Right lung (tissue), 5 donors: ENCODE measurements around the gene FADS1. TPM values are rescaled to one million over a fixed set of nuclear protein-coding genes. Genes with fewer than 3 reads are reported as not detected.

Source experiments
- DNase-seq, 2 donors: peaks; one replicate each; pipeline ENCODE4 v3.0.0-alpha.2; 2013
- polyA plus RNA-seq, 5 donors: library from polyadenylated mRNA; unstranded; fragments of 120-200 nt; gene quantifications; one replicate each; pipeline versions ENCODE4 v1.2.1 to v1.2.3, GENCODE V29; 2013; ENCODE audit warnings: inconsistent platforms in 1 of 5, low replicate concordance in 1 of 5; ENCODE audit not compliant: insufficient read length in 5 of 5, insufficient read depth in 1 of 5

FADS1 gene
- polyA plus RNA-seq, 5 donors, result 23.0 to 36.2 (median 29.4) TPM

GRCh38 chr11:61779666-61780525 lies 36.9 kb downstream of the FADS1 start:
- DNase-seq, result no peak

DNA sequence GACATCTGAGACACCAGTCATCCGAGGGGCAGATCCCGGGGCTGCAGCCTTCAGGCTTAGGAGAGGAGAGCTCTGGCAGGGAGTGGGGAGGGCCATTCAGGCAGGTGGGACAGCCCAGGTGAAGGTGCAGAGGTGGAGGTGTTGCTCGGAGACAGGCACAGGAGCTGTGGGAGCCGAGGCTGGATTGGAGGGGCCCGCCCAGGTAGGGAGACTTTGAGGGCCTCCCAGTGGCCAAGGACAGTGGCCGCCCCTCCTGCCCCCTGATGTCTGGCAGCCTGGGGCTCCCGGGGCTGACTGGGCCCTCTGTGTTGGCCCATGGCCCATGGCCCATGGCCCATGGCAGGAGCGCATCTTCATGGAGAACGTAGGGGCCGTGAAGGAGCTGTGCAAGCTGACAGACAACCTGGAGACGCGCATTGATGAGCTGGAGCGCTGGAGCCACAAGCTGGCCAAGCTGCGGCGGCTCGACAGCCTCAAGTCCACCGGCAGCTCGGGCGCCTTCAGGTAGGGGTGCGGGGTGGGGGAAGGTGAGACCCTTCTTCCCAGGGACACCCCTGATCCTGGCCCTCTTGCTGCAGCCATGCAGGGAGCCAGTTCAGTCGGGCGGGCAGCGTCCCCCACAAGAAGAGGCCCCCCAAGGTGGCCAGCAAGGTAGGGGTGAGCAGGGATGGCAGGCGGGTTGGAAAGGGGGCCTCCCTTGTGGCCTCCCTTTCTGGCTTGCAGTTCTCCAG lies 37.7 kb downstream of the FADS1 start:
- DNase-seq, result no peak

- DNase-seq, result no peak
Measured at GRCh38 chr11:61778357-61778886, 38.4 kb downstream of the FADS1 start.

GRCh38 chr11:61777234-61778090 lies 39.3 kb downstream of the FADS1 start:
- no peak for DNase-seq

DNA sequence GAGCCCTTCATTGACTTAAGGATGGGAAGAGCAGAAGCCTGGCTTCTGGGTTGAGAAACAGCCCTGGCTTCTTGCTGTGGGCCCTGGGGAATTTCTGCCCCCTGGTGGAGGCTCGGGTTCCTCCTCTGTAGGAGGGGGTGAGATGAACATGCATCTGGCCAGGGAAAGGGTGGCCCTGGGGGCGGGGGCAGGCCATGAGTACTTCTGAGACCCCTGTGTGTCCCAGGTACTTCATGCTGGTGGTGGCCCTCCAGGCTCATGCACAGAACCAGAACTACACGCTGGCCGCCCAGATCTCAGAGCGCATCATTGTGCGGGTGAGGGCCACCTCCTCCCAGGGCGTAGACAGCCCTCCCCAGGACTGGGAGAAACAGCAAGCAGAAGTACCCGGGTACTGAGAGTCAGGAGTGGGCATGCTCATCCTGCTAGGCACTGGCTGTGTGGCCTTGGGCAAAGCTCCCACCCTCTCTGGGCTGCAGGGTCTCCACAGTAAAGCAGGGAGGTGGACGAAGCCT lies 40.2 kb downstream of the FADS1 start:
- DNase-seq, result no peak

DNA sequence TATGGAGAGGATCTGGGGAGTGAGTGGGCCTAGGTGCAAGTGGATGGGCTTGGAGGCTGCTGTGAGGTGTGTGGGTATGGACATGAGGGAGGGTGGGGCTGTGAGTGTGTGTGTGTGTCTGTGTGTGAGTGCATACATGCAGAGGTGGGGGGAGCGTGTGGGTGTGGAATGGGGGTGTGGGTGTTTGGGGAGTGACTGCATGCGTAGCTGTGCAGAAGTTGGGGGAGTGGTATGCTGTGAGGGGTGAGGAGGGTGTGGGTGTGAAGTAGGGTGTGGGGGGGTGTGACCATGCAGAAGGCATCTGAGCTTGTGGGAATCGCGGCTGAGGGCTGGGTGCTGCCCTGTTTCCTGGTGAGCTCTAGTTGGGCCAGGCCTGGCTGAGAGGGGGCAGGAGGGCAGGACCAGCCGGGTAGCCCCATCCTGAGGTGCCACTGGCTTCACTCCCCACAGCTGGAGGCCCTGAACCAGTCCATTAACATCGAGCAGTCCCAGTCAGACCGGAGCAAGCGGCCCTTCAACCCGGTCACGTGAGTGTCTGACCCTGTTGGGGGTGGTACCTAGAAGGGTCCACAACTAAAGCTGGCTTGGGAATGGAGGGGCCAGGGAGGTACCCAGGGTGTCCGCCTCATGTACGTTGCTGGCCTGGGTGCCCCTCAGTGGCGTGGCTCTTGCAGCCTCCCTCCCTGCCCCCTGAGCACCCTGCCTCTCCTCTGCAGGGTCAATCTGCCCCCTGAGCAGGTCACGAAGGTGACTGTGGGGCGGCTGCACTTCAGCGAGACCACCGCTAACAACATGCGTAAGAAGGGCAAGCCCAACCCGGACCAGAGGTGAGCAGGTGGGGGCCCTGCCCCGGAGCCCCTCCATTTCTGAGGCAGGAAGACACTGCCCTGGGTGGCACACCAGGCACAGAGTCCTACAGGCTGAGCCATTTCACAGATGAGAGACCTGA lies 40.9 kb downstream of the FADS1 start:
- DNase-seq, result no peak

GRCh38 chr11:61775106-61775505 lies 41.7 kb downstream of the FADS1 start:
- DNase-seq, result no peak

GRCh38 chr11:61774411-61774810 lies 42.4 kb downstream of the FADS1 start:
- no peak for DNase-seq

DNA sequence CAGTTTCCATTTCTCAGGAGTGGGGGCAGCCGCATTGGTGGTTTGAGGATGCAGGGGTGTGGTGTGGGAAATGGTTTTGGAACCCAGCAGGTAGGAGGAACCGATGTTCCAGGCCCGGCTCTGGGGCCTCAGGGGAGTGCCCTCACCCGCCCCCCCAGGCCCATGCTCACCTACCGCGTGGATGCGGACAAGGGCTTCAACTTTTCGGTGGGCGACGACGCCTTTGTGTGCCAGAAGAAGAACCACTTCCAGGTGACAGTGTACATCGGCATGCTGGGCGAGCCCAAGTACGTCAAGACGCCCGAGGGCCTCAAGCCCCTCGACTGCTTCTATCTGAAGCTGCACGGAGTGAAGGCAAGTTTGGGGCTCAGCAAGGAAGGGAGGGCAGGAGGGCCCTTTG lies 43.0 kb downstream of the FADS1 start:
- DNase-seq, result no peak

- no peak for DNase-seq
Measured at GRCh38 chr11:61773356-61773755, 43.4 kb downstream of the FADS1 start.

DNA sequence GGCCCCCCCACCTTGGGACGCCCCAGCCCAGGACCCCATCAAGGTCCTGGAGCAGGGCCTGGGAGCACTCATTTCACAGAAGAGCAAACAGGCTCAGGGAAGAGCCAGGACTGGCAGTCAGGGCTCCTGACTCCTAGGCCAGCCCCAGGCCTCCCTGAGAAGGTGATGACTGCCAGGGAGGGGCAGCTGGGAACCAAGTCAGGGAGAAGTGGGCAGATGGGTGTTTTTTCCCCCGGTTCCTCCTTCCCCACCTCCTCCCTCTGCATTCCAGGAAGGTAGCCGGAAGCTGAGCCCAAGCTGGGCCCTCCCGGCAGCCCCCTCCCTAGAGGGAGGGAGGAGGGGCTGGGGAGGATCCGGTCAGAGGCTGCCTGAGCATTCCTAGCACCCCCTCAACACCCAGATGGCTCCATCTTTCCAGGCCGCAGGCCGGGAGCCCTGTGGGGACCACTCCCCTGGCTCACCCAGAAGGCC lies 44.8 kb downstream of the FADS1 start:
- no peak for DNase-seq

DNA sequence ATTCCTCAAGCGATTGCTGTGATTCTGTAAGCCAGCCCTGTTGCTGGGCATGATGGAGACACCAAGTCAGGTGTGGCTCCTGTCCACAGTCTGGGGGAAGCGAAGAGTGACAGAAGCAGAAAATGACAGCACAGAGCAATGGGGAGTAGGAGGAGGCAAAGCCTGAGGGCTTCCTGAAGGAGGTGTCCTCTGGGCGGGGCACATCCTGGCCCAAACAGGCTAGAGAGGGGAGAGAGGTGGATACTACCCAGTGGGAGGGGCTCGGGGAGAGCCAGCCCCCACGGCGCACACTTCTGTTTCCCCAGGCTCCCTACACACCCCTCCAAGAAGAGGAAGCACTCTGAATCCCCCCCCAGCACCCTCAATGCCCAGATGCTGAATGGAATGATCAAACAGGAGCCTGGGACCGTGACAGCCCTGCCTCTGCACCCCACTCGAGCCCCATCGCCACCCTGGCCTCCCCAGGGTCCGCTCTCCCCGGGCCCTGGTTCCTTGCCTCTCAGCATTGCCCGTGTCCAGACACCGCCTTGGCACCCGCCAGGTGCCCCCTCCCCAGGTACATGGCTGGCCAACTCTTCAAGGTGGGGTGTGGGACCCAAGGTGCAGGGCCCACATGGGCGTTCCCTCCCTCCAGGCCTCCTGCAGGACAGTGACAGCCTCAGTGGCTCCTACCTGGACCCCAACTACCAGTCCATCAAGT lies 45.5 kb downstream of the FADS1 start:
- no peak for DNase-seq

- DNase-seq, result no peak
Measured at GRCh38 chr11:61769946-61770683, 46.7 kb downstream of the FADS1 start.

DNA sequence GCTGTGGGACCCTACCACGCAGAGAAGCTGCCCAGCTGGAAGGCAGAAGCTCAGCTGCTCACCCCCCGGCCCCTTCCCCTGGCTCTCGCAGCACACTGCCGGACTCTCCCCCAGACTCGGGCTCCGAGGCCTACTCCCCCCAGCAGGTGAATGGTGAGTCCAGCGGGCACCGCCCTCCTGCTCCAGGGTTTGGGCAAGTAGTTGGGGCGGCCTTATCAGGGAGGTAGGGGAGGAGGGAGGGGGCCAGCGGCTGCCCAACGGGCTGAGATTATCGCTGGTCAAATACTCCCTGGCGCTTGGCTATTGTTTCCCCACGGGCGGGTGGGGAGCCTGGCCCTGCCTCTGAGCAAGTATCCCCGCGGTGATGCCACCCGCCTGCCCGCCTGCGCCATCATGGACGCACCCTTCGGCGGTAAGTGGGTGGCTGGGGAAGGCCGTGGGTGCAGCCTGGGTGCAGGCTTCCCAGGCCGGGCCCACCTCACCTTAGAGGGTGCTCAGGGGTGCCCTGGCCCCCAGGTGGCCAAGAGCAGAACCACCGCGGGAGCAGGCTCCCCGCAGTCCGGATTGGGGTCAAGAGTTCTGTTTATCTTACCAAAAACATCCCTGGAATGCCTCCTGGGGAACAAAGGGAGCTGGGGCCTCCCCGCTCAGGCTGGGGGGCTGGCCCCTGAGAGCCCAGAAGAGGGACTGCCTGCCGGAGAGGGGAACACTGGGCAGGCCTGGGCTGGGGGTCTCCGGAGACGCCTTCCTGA lies 47.5 kb downstream of the FADS1 start:
- no peak for DNase-seq

DNA sequence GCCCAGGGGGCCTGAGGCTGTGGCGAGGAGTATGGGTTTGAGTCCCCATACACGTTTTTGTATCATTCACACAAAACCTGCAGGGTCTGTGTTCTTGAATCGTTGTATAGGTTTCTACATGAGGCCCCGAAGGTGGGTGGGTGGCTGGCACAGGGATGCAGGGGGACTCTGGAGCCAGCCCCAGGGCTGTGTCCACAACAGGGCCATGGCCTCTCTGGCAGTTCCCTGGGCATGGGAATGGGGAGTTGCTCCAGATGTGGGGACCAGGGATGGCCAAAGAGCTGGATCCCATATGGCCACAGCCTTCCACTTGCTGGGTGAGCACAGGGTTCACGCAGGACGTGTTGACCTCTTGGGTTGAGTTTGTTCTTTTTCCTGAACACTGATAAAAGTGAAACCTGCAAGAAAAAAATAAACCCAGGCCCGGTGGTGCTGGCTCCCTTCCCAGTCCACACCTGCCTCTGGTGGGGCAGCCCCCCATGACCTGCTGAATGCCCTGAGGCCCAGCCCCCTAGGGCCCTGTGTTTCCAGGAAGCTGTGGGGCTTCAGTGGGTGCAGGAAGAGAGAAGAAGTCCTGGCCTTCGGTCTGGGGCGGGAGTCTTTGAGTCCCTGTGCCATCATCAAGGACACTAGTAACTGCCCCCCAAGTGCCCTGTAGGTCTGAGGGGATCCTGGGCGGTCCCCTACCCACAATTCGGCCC lies 48.3 kb downstream of the FADS1 start:
- DNase-seq, result no peak

GRCh38 chr11:61766353-61766841 lies 50.4 kb downstream of the FADS1 start:
- no peak for DNase-seq

- DNase-seq, result no peak
Measured at GRCh38 chr11:61765550-61766253, 51.1 kb downstream of the FADS1 start.
